AG09309 (cell line): ENCODE measurements around the gene MIDN.

ENCODE experiments used
- DNase-seq: peaks from one replicate; pipeline ENCODE4 v3.0.0-alpha.2; 2010; ENCODE audit warnings: low read depth
- H3K4me3 ChIP-seq: 2 replicates; pipeline ENCODE4 v1.5.1; 2011; ENCODE audit warnings: mild to moderate bottlenecking, low read depth, low read length, moderate library complexity; ENCODE audit not compliant: control insufficient read depth
- CTCF ChIP-seq: IDR thresholded peaks from 2 replicates; pipeline ENCODE4 v1.5.1; 2011; ENCODE audit warnings: mild to moderate bottlenecking, low read depth, low read length, inconsistent platforms; ENCODE audit not compliant: insufficient read depth, control insufficient read depth; ENCODE audit errors: missing control alignments

The MIDN gene

GRCh38 chr19:1253514-1254080 is 5.2 kb downstream of the MIDN start:
- peak overlapping the region; percentile 56 for H3K4me3 ChIP-seq
- no peak for TF ChIP-seq CTCF
- DNase-seq, result no peak

DNA sequence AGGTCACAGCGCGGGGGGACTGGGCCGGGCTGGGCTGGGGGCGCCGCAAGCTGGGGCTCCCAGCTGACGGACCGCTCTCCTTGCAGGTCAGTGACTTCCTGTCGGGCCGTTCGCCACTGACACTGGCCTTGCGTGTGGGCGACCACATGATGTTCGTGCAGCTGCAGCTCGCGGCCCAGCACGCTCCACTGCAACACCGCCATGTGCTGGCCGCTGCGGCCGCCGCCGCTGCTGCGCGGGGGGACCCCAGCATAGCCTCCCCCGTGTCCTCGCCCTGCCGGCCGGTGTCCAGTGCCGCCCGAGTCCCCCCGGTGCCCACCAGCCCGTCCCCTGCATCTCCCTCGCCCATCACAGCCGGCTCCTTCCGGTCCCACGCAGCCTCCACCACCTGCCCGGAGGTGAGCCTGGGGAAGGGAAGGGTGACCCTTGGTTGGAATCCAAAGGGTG is 5.7 kb downstream of the MIDN start:
- TF ChIP-seq CTCF, result no peak
- no peak overlapping the region for H3K4me3 ChIP-seq
- no peak for DNase-seq

GRCh38 chr19:1254530-1255185 is 6.3 kb downstream of the MIDN start:
- no peak for DNase-seq
- H3K4me3 ChIP-seq, result no peak overlapping the region
- TF ChIP-seq CTCF, result no peak

GRCh38 chr19:1255186-1256161 is 7.1 kb downstream of the MIDN start:
- TF ChIP-seq CTCF, result no peak
- H3K4me3 ChIP-seq, result no peak overlapping the region
- DNase-seq, result no peak

- TF ChIP-seq CTCF, result no peak
- H3K4me3 ChIP-seq, result no peak overlapping the region
- DNase-seq, result no peak
Observed at GRCh38 chr19:1256646-1257474, 8.5 kb downstream of the MIDN start.
